CD4-positive, alpha-beta T cell treated with Interleukin-4 for 1 hour (primary cell): ENCODE results near the gene HIBADH.

ENCODE experiments used
- DNase-seq, 2 donors: peaks; one replicate each; pipeline ENCODE4 v3.0.0-alpha.2; 2020 to 2022

HIBADH gene

DNA sequence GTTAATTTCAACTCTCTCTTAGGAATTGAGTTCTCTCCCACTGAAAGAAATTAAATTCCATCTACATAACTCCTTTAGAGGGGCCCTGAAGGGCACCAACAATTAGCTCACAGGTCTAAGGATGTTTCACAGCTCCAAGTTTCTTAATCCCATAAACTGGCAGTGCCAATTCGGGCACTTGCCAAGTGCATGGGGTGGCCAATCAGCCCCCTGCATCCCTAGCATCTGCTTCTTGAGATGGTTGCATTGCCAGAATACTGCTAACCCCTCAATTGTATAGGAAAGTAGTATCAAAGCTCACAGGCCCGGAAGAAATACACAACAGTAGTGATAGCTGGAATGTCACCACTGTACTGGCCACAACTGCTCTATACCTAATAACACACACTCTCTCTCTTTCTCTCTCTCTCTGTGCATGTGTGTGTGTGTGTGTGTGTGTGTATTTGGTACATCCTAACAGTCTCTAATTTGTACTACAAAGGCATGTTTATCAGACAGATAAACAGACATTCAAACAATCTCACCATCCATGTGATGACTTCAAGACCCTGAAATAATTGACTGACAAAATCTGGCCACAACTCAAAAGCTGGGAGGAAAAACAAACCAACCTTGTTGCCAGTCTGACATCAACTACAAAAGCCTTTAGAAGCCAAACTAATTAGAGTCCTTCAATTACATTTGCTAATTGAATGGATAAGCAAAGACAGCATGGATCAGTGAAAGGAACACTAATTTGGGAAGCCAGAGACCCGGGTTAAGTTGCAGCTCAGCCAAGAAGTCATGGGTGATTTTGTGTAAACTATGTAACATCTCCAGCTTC is 27.8 kb downstream of the HIBADH start:
- no peak for DNase-seq

DNA sequence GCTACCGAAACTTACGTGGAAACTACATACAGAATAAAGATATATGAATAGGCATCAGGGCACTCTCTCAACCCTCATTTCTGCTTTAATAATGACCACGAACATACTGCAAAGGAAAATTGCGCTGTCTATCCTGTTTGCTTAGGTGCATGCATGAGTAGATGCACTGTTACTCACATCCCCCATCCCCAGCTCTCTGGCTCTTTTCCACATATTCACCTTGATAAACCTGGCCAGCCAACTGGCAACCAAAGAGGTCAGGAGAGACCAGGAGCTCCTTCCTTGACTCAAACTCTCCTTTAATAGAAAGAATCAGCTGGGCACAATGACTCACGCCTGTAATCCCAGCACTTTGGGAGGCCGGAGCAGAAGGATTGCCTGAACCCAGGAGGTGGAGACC is 29.6 kb downstream of the HIBADH start:
- DNase-seq: no peak

DNA sequence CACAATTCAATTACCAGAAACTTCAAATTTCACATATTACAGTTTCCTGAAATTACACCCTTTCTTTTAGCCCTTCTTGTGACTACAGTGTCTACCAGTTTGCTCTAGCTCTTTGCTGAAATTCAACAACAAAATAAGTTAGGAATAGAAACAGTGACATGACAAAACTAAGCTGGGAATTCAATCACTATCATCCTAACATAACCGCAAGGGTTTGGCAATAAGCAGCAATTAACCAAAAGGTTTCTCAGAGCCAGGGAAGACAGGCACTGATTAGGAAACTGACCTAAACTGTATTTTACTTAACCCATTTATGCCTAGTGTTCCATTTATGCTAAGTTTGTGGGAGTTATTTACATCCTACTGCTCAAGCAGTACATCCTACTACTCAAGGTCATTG is 31.3 kb downstream of the HIBADH start:
- no peak for DNase-seq

DNA sequence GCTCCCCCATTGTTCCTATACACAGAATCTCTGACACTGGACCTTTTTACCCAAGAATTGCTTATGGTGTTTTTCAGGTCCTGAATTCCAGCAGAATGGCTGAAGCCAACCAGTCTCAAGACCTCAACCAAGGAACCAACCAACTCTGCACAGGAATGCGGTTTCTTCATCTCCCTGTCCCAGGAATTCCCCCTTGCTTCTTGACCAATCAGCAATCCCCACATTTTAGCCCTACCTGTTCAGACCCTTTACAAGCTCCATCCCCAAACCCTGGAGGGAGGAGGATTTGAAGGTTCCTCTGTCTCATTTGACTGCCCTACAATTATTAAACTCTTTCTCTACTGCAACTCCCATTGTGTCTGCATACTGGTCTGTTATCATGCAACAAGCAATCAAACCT is 35.5 kb downstream of the HIBADH start:
- DNase-seq: no peak

DNA sequence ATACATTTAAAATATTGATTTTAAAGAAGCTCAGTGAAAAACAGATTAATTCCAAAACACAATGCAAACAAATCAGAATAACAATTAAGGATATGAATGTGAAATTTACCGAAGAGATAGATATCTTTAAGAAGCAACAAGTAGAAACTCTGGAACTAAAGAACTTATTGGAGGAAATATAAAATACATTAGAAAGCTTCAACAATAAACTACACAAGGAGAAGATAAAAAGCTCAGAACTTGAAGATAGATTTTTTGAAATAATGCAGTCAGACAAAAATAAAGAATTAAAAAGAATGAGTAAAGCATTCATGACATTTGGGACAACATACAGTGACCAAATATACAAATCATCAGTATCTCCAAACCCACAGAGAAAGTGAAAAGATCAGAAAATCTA is 43.2 kb downstream of the HIBADH start:
- no peak for DNase-seq

DNA sequence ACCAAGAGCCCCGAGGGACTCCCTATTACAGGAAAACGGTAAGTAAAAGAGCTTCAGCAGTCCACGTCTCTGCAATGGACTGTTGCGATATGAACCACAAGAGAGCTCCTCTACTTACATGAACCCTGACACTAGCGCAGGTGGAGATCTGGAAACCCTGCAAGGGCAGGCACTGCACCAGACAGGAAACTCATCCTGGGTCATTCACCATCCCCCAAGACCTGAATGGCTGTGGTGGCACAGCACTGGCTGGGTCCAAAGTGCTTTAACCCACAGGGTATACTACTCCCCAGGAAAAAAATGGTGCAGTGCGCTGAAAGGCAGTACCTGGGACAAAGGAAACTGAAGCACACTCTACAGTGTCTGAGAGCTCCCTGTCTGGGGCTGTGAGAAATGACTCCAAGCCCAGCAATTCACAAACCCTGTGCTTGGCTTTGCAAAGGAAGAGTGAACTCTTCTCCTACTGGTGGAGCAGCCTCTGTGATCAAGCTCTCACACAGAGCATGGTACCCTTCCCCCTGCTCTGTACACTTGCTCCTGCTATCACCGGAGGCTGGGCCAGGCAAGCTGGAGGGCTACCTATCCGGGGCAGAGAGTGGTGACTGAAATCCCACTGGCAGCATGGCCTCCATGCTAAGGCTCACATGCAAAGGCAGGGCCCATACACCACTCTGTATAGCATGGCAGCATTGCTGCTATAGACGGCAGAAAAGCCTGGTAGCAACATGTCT is 44.9 kb downstream of the HIBADH start:
- no peak for DNase-seq

DNA sequence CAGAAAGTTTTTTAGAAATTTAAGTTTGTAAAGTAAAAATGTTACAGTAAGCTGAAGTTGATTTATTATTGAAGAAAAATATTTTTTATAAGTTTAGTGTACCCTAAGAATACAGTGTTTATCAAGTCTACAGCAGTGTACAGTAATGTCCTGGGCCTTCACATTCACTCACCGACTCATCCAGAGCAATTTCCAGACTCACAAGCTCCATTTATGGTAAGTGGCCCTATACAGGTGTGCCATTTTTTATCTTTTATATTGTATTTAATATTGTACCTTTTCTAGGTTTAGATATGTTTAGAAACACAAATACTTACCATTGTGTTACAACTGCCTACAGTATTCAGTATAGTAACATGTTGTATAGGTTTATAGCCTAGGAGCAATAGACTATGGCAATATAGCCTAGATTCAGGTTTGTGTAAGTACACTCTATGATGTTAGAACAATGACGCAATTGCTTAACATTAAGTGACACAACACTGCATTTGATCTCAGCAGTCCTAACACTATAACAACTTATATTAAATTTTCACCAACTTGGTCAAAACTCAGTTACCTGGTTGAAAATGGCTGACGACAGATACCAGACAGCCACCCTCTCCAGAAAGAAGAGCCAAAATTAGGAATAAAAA is 45.7 kb downstream of the HIBADH start:
- no peak for DNase-seq

DNA sequence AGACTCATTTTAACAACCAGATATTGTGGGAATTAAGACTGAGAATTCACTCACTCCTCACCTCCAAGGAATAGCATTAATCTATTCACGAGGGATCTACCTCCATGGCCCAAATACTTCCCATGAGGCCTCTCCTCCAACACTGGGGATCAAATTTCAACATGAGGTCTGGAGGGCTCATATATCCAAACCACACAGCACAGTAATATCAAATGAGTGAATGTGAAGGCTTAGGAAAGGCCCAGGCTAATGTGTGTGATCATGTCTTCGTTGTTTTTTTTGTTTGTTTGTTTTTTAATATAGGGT is 46.5 kb downstream of the HIBADH start:
- no peak for DNase-seq

DNA sequence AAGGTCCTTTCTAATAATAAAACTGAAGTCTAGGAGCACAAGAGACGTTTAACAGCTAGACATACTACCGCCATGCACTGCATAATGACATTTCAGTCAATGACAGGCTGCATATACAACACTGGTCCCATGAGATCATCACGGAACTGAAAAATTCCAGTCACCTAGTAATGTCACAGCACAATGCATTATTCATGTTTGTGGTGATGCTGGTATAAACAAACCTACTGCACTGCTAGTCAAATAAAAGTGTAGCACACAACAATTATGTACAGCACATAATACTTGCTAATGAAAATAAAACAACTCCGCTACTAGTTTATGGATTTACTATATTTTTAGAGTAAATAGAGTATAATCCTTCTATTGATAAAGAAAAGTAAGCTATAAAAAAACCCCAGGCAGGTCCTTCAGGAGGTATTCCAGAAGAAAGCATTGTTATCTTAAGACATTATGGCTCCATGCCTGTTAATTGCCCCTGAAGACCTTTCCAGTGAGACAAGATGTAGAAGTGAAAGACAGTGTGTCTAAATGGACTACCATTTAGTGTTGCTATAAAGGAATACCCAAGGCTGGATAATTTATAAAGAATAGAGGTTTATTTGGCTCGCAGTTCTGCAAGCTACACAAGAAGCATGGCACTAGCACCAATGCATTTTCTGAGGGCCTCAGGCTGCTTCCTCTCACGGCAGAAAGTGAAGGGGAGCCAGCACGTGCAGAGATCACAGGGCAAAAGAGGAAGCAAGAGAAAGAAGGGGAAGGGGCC is 47.1 kb downstream of the HIBADH start:
- no peak for DNase-seq

DNA sequence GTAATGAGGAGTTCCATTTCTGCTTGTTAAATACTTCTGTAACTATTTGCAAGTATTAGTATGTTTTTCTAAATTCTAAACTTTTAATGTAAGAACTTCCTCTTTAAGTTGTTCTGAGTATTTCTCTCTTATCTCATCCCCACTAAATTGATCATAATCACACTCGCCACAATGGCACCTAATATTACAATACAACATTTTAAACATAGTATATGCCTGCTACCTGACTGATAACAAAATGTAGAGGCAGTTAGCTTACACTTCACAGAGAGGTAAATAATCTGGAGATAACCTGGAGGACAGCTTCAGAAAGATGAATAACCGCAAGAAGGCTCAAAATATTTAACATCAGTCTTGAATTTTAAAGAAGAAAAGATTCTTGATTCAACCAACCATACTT is 48.6 kb downstream of the HIBADH start:
- DNase-seq: no peak

DNA sequence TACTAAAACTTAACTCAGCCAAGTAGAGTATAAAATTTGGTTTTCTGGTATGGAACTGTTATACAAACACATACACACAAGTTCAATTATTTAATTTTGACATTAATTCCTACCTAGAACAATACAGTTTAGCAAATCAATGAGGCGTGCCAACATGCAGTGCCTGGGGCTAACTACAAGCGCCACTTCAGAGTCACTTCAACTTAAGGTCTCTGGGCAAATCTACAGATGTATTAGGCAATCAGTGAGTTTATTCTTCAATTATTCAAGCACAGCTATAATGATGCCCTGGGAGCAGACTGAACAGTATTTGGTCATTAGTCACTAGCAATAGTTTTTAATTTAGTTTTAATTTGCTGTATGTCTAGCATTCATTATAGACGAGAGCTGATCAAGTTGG is 51.6 kb downstream of the HIBADH start:
- DNase-seq: no peak

DNA sequence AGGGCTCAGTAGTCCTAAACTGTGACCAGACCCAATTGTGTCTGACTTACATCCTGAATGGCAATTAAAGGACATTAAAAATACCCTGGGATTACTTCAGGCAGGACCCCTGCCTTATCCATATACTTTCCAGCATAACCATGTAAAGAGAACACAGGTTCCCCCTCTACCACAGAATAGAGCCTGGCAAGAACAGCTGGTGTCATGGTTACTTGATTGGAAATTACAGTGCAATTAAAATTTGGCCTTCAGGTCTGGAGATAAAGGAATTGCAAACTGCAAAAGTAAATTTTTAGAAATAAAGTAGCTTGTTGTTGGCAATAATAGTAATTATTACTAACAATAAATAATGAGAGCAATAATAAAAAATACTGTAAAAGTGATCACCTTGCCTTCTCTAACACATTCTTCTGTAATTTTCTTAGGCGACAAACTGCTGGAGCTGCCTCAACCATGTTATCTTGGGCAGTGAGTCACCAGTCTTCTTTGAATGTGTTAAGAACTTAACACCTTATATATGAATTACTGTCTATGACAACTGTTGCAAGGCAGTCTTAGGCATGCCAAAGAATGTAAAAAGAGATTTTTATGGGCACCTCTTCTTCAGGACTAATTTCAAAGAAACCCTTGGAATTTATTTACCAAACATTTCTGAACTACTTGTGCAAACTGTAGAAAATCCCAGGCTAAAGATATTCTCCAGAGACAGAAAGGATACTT is 53.7 kb downstream of the HIBADH start:
- DNase-seq: no peak

DNA sequence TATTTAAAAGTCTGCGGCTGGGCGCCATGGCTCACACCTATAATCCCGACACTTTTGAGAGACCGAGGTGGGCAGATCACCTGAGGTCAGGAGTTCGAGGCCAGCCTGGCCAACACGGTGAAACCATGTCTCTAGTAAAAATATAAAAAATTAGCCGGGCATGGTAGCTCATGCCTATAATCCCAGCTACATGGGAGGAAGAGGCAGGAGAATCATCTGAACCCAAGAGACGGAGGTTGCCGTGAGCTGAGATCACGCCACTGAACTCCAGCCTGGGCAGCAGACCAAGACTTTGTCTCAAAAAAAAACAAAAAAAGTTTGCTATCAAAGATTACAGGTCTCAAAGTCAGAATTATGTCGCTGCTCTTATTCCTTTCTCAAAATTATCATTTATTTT is 55.5 kb downstream of the HIBADH start:
- DNase-seq: no peak

DNA sequence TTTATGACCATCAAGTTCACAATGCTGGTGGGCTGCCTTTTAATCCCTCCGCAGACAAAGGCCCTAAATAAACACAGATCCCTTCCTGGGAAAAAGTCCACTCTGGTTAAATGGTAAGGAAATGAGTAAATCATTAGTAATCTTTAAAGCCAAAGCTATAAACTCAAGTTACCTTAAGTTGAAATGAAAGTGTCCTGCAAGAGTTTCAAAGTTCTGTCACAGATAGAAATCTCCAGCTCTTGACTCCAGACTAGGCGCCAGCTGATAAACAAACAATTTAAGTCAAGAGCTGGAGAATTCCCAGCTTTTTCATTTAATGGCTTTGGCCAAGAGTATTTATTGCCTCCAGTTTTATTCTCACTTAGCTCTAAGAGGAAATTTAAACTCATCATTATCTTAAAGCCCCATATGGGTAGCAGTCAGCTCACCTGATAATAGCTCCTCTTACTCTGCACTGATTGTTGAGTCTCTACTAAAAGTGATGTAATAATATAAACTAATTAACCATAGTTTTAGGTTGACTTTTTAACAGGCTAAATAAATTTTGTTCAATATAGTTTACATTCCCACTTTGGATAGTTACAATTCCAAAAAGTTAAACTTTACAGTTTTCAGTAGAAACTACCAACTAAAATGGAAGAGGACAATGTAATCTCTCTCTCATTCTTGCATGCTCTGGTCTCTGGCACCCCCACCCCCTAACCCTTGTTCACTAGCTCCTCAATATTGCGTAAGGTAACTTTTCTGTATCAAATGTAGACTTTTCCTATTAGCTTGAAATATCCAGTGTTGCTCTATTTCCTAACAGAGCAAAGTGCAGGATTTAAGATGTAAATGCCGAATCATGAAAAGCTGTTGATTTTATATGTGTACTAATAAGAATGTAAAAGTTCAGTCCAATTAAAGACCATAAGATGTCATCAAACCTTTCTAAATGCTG is 56.1 kb downstream of the HIBADH start:
- no peak for DNase-seq

DNA sequence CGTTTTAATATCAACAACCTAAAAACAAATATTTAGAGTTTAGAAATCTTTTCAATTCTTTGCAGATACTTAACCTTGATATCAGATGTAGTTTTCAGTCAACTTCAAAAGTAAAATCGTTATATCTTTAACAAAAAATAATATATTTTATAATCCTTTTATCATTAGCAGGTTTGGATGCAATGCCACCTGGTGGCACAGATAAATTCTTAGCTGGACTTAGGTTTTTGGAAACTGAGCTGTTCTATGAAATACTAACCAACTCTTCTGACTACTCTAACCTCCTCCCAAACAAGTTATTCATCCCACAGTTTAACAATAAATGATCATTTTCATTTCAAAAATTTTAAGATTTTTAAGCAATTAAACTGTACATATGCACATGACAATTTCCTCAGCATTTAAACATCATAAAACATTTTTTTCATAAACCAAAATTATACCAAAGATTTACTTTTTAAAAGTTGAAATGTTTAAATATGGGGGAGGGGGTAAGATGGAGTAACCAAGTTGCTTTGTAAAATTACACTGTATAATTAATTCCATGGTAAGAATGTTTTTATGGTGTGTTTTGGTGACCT is 56.9 kb downstream of the HIBADH start:
- no peak for DNase-seq

DNA sequence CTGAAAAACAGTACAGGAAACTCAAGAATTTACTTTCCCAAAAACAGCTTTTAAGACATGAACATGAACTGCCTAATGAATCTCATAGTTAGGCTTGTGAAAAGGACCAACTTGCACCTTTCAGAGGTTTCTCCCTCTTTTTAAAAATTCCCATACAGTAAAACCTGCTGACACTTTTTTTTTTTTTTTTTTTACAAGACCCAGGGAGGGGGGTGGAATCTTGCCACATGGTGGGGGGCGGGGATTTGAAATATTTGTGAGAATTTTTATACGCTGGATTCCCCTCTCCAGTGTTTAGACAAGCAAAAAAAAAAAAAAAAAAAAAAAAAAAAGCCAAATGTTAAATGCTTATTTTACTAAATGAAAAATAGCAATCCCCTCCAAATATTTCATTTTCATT is 57.4 kb downstream of the HIBADH start:
- DNase-seq: no peak

DNA sequence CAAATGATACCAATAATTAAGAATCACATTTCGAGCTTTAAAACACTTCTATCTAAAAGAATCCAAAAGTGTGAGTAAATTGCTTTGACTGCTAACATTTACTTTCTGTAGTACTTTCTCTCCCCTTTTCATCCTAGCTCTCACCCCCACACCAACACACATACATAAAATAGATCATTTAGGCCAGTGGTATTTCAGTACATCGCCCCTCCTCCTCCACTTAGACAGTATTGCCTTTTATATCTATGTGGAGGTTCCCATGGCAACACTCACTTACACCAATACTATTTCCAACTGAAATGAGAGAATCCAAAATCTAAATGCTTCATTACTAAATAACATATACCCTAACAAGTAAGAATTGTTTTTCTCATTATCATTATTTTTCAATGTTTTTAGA is 58.9 kb downstream of the HIBADH start:
- DNase-seq: no peak

DNA sequence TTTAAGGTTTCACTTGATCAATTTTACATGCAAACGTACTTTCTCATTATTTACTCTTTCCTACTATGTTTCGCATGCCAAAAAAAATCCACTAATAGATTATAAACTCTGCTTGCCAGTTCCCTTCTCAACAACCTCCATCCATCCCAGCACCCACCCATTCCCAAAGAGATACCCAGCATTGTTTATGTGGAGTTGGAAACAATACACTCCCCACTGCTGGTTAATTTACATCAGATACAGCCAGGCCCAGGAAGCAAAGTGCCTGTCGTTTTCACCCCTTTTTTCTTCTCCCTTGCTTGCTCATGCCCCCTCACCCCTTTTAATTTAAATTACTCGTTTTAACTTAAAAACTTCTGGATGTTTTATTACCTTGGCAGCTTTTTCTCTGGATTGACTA is 59.9 kb downstream of the HIBADH start:
- DNase-seq: no peak

DNA sequence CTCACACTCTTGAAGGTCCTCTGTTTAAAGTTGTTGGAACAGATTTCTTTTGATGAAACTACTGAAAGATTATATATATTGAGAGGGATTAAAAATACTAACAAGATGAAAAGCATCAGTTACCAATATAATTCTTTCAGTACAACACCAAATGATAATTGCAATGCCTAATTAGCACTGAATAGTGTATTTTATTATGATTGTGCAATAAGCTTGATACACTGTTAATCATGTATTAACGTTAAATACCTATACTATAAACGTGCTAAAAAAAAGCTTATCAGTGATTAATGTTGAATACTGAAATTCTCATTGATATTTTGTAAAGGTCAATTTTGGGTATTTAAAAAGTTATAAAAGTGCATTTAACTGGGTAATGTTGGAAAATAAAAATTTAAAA is 61.5 kb downstream of the HIBADH start:
- no peak for DNase-seq

DNA sequence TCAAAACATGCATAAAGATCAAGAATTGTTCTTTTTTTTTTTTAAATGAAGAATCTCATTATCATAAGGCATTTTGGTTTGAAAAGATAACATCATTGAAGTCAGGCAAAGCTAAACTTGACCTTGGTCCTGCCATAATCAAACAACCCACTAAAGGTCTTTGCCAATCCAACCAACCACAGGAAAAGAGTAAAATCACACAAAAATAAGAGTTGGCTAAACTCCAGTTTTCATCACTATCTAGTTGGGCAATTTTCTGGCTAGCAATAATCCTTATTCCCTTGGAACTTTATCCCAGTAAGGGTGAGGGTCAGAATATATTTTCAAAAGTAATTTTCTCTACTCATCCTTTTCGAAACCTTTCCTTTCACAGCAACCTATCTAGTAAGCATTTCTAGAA is 62.4 kb downstream of the HIBADH start:
- no peak for DNase-seq

DNA sequence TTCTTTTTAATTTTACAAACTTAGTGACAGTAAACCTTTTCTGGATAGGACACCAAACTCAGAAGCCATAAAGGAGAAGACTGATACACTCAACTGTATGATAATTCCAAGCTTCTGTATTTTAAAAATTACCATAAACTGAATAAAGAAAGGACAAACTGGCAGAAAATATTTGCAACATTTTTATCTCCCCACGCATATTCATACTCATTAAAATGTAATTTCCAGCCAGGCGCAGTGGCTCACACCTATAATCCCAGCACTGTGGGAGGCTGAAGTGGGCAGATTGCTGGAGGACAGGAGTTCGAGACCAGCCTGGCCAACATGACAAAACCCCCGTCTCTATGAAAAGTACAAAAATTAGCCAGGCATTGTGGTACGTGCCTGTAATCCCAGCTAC is 67.7 kb downstream of the HIBADH start:
- DNase-seq: no peak
